22Rv1 (cell line): ENCODE results near the gene ATP10A.
"Not testable (repeated sequence)": the region's sequence is repeated elsewhere in the genome, so short reads cannot be mapped to it uniquely, and the experiment has no call there.

Experiments used
- H3K27ac ChIP-seq: fragments of 450-650 bp; 2 replicates; pipeline ENCODE4 v1.5.1; 2017
- ZFX ChIP-seq: fragments of 450-650 bp; IDR thresholded peaks from 2 replicates; pipeline ENCODE4 v1.6.1; 2017; ENCODE audit warnings: antibody characterized with exemption, borderline replicate concordance
- TF ChIP-seq, protein P1 (sequence below): fragments of 450-650 bp; IDR thresholded peaks from 2 replicates; pipeline ENCODE4 v1.5.1; 2017; ENCODE audit warnings: mild to moderate bottlenecking

ATP10A gene

DNA sequence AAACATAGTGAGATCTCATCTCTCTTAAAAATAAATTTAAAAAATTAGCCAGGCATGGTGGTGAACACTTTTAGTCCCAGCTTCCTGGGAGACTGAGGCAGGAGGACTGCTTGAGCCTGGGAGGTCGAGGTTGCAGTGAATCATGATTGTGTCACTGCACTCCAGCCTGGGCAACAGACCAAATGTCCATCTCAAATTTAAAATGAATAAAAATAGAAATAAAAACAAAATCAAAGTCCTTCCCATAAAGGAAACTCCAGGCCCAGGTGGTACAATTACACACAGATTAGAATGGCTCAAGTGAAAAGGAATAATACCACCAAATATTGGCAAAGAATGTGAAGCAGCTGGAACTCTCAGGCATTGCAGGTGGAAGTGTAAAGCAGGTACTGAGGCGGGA lies 19.3 kb upstream of the ATP10A start:
- no peak for TF ChIP-seq ZFX
- TF ChIP-seq, protein P1, sequence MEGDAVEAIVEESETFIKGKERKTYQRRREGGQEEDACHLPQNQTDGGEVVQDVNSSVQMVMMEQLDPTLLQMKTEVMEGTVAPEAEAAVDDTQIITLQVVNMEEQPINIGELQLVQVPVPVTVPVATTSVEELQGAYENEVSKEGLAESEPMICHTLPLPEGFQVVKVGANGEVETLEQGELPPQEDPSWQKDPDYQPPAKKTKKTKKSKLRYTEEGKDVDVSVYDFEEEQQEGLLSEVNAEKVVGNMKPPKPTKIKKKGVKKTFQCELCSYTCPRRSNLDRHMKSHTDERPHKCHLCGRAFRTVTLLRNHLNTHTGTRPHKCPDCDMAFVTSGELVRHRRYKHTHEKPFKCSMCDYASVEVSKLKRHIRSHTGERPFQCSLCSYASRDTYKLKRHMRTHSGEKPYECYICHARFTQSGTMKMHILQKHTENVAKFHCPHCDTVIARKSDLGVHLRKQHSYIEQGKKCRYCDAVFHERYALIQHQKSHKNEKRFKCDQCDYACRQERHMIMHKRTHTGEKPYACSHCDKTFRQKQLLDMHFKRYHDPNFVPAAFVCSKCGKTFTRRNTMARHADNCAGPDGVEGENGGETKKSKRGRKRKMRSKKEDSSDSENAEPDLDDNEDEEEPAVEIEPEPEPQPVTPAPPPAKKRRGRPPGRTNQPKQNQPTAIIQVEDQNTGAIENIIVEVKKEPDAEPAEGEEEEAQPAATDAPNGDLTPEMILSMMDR = no peak

DNA sequence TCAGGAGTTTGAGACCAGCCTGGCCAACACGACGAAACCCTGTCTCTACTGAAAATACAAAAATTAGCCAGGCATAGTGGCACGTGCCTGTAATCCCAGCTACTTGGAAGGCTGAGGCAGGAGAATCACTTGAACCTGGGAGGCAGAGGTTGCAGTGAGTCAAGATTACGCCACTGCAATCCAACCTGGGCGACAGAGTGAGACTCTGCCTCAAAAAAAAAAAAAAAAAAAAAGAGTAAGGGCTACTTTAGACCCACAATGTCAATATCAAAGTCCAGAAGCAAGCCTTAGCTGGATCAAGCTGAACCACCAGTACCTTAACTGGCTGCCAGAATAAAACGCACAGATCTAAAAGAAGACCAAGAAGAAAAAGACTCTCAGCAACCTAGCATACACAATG lies 17.8 kb upstream of the ATP10A start:
- not testable (repeated sequence) for H3K27ac ChIP-seq

More for the DNA sequence above, 19.3 kb upstream of the ATP10A start:
- H3K27ac ChIP-seq = no peak overlapping the region

DNA sequence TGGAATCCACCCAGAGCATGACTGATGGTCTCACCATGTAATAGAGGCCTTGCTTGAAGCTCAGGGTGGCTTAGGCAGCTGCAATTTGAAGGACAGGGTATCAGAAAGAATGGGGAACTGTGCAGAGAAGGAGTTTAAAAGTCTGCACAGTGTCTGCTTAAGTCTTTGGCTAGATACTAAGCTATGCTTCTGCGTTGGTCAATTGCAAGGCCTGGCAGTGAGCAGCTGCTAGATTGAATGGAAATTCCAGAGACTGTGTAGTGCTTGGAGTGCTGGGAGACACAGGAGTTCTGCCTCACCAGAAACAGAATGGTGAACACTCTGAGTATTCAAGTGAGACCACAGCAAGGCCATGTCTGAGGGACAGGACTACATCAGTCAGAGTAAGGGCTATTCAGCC lies 17.3 kb upstream of the ATP10A start:
- TF ChIP-seq ZFX = no peak
- TF ChIP-seq, protein P1 = no peak
- no peak overlapping the region for H3K27ac ChIP-seq

DNA sequence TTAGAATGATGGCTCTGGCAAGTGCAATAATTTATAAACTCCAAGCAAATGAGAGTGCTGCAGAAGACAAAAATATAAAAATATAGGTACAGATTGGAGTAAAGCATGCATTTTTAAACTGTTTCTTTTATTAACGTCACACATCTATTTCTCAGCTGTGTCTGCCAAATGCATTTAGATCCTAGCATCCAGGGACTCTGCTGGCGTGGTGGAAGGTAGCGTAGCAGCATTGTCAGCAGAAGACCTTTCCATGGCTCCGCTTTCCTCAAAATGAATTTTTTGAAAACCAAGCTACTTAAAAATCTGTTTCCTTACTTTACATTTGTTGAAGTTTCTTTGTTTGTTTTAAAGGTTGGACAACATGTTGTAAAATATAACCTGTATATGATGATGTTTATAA lies 16.3 kb upstream of the ATP10A start:
- H3K27ac ChIP-seq = no peak overlapping the region
- TF ChIP-seq, protein P1 = no peak
- no peak for TF ChIP-seq ZFX

DNA sequence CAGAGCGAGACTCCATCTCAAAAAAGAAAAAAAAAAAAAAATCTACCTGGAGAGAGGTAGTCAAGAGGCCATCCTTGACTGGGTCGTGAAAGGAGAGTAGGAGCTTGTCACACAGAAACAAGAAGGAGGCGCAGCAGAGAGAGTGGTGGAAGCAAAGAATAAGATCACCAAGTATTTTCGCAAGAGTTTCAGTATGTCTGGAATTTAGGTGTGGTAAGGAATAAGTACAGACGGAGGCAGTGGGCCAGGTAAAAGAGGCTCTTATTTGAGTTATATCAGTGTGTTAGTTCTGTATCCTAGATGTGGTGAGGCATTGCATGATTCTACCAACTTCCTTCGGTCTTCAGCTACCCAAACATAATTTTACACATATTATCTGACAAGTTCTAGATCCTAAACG lies 14.6 kb upstream of the ATP10A start:
- no peak overlapping the region for H3K27ac ChIP-seq
- TF ChIP-seq ZFX = no peak
- TF ChIP-seq, protein P1 = no peak

DNA sequence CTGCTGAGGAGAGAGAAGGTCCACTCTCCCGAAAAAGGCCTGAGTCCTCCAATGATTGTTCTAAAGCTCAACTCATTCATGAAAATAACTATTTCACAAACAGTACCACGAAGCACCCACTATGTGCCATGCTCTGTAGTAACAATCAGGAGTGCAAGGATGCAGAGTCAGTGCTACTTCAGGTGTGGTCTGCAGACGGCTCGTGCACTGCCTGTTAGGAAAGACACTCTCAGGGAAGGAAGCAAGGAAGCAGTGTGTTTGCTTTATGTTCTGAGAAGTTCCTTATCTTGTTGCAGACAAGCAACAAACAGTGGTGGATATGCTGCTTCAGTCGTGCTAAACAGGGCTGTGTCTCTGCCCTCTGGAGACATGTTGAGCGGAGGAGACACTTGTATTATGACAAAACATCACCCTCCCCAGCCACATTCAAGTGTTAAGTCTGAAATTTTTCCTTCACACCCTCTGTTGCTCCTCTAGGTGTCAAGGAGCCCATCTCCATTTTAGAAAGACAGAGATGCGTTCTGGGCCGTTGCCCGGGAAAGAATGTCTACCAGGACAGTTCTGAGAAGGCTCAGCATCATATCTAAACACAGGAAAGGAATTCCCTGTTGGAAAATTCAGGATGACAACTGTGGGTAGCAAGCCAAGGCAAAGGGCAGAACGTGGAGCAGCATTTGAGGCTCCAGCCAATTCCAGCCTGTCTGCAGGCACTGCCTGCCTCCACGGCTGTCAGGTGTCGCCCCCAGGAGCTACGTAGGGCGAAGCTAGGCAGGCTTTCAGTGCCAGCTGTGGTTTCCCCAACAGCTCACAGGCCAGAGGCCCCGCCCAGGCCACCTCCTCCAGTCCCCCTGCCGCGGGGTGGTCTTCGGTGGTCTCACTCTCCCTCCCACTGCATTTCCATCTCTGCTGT lies 13.4 kb upstream of the ATP10A start:
- no peak overlapping the region for H3K27ac ChIP-seq
- TF ChIP-seq ZFX = no peak
- TF ChIP-seq, protein P1 = no peak

DNA sequence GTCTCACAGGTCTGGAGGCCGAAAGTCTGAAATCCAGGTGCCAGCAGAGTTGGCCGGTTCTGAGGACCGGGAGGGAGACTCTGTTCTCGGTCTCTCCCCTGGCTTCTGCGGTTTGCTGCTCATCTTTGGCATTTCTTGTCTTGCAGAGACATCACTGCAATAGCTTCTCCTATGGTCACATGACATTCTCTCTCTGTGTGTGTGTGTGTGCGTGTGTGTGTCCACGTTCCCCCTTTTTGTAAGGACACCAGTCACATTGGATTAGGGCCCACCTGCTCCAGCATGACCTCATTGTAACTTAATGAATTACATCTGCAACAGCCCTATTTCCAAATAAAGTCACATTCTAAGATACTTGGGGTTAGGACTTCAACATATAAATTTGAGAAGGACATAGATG lies 12.4 kb upstream of the ATP10A start:
- H3K27ac ChIP-seq = no peak overlapping the region
- TF ChIP-seq, protein P1 = no peak
- TF ChIP-seq ZFX = no peak

DNA sequence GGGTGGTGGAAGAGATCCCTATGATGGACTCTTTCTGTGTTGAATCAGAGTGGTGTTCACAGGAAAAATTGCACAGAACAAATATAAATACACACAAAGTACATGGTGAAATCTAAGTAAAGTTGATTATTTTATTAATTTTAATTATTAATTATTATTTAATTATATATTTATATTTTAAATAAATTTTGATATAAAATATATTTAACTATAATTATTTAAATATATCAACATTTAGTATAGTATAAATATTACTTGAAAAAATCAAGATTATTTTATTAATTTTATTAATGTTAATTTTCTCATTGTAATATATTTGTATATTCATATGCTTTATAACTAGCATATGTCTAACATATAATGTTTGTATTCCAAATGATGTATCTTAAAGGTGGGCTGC lies 11.3 kb upstream of the ATP10A start:
- no peak for TF ChIP-seq ZFX
- TF ChIP-seq, protein P1 = no peak
- no peak overlapping the region for H3K27ac ChIP-seq
